Gastroesophageal sphincter (tissue), 4 donors: Measurements from ENCODE around the gene BTBD19. TPM values are rescaled to one million over a fixed set of nuclear protein-coding genes. Genes with fewer than 3 reads are reported as not detected.

ENCODE experiments used
- ATAC-seq: fragments of 150-250 bp; one replicate; pipeline ENCODE4 v1.9.1; 2016; ENCODE audit warnings: mild to moderate bottlenecking, moderate library complexity
- H3K27ac ChIP-seq, 4 donors: fragments of 200-600 bp; sonication (generic) in 3 of 4; 1 replicate in 3 of 4; 2 replicates in 1 of 4; pipeline ENCODE4 v1.5.1; 2016 to 2019
- H3K27me3 ChIP-seq: fragments of 200-600 bp; sonication (generic); one replicate; pipeline ENCODE4 v1.5.1; 2019
- H3K36me3 ChIP-seq, 2 donors: fragments of 200-600 bp; sonication (generic); one replicate each; pipeline ENCODE4 v1.5.1; 2019; ENCODE audit warnings: control low read depth in 1 of 2
- H3K4me1 ChIP-seq, 3 donors: fragments of 200-600 bp; sonication (generic); 1 replicate in 2 of 3; 2 replicates in 1 of 3; pipeline ENCODE4 v1.5.1; 2016 to 2019; ENCODE audit warnings: control low read depth in 2 of 3
- H3K4me3 ChIP-seq, 2 donors: fragments of 200-600 bp; sonication (generic); one replicate each; pipeline ENCODE4 v1.5.1; 2019; ENCODE audit warnings: mild to moderate bottlenecking in 1 of 2, moderate library complexity in 1 of 2
- H3K9me3 ChIP-seq, 3 donors: fragments of 200-600 bp; sonication (generic); one replicate each; pipeline ENCODE4 v1.5.1; 2017 to 2019; ENCODE audit warnings: control low read depth in 2 of 3
- CTCF ChIP-seq, 4 experiments: fragments of 200-600 bp in 2 of 4; fragments of 450-650 bp in 2 of 4; sonication (generic) in 1 of 4; IDR thresholded peaks; one replicate each; pipeline ENCODE4 v1.5.1; 2017 to 2019; ENCODE audit warnings: antibody characterized with exemption in 4 of 4, mild to moderate bottlenecking in 2 of 4, moderate library complexity in 2 of 4
- EP300 ChIP-seq: sonication (generic); formaldehyde crosslinking; IDR thresholded peaks from one replicate; pipeline ENCODE4 v1.6.1; 2017; ENCODE audit warnings: antibody characterized with exemption, mild to moderate bottlenecking
- POLR2A ChIP-seq, 2 donors: fragments of 450-650 bp; IDR thresholded peaks; one replicate each; pipeline ENCODE4 v1.6.1; 2017; ENCODE audit warnings: antibody characterized with exemption in 2 of 2, mild to moderate bottlenecking in 2 of 2, moderate library complexity in 1 of 2
- POLR2AphosphoS5 ChIP-seq: sonication (generic); formaldehyde crosslinking; IDR thresholded peaks from one replicate; pipeline ENCODE4 v1.6.1; 2017; ENCODE audit warnings: antibody characterized with exemption
- WGBS, 2 donors: methylation state at CpG; one replicate each; pipeline ENCODE4 v1.1.5; 2018; ENCODE audit warnings: low coverage in 1 of 2; 5-methylcytosine and 5-hydroxymethylcytosine counted together
- total RNA-seq, 4 donors: library from RNA; depleted of rRNA; stranded (reverse); fragments of >200 nt; gene quantifications; one replicate each; pipeline ENCODE4 v1.1.0, GENCODE V29; 2016

BTBD19 gene
- total RNA-seq, 4 donors from 2014 or later: 0.22 to 12.1 (median 5.6) TPM

GRCh38 chr1:44785029-44785380 is 23.3 kb upstream of the BTBD19 start:
- no peaks in the 10 kb centered on the region for H3K9me3 ChIP-seq
- H3K27ac ChIP-seq: peak overlapping the region in 1 of 4 donors; percentile 72
- H3K36me3 ChIP-seq: peaks cover 0 to 20% of the 10 kb centered on the region in 2 donors
- H3K4me3 ChIP-seq: no peak overlapping the region
- WGBS, 2 donors: no CpG with 5 or more reads among the region's 6 CpGs
- H3K27me3 ChIP-seq: no peaks in the 10 kb centered on the region
- peaks cover 0 to 36% (median 18%) of the 10 kb centered on the region in 3 donors for H3K4me1 ChIP-seq
- TF ChIP-seq POLR2AphosphoS5 (no peak), CTCF (IDR thresholded peaks at IDR 0.05) (no peak), POLR2A (IDR thresholded peaks at IDR 0.05) (no peak), EP300 (no peak)
- ATAC-seq: no peak

- H3K27ac ChIP-seq: peak overlapping the region in 3 of 4 donors; percentile 33 to 79 (median 73)
Measured at GRCh38 chr1:44785501-44786137, 22.7 kb upstream of the BTBD19 start.

GRCh38 chr1:44786138-44786840 is 22.0 kb upstream of the BTBD19 start:
- peaks cover 0 to 36% (median 18%) of the 10 kb centered on the region in 3 donors for H3K4me1 ChIP-seq
- H3K27ac ChIP-seq: peak overlapping the region in 3 of 4 donors; percentile 33 to 79 (median 73)
- H3K9me3 ChIP-seq: no peaks in the 10 kb centered on the region
- no peaks in the 10 kb centered on the region for H3K27me3 ChIP-seq
- H3K4me3 ChIP-seq: peak overlapping the region; percentile 29 to 62
- H3K36me3 ChIP-seq: peaks cover 0 to 7% of the 10 kb centered on the region in 2 donors
- ATAC-seq: peak; percentile 80
- TF ChIP-seq POLR2AphosphoS5 (peak; percentile 11), CTCF (IDR thresholded peaks at IDR 0.05) (peak; percentile 98 to 100 (median 99)), EP300 (no peak), POLR2A (IDR thresholded peaks at IDR 0.05) (peak in 1 of 2 donors; percentile 14)
- WGBS, 2 donors: 6% methylated on average over 3 of the region's 49 CpGs; no CpG with 5 or more reads in 1 of the 2 donors

More at GRCh38 chr1:44785501-44786137, 22.7 kb upstream of the BTBD19 start:
- H3K36me3 ChIP-seq: peaks cover 0 to 14% of the 10 kb centered on the region in 2 donors
- peaks cover 0 to 36% (median 18%) of the 10 kb centered on the region in 3 donors for H3K4me1 ChIP-seq
- 34 to 60% methylated on average over 3 to 11 of the region's 11 CpGs for WGBS, 2 donors
- H3K9me3 ChIP-seq: no peaks in the 10 kb centered on the region
- H3K27me3 ChIP-seq: no peaks in the 10 kb centered on the region
- no peak for ATAC-seq
- peak overlapping the region in 1 of 2 donors; percentile 62 for H3K4me3 ChIP-seq
- TF ChIP-seq POLR2AphosphoS5 (no peak), EP300 (no peak), CTCF (IDR thresholded peaks at IDR 0.05) (no peak), POLR2A (IDR thresholded peaks at IDR 0.05) (no peak)

- 50 to 67% methylated on average over 2 of the region's 9 CpGs for WGBS, 2 donors
- no peak for ATAC-seq
- H3K27ac ChIP-seq: peak overlapping the region in 3 of 4 donors; percentile 33 to 79 (median 73)
- peak overlapping the region in 1 of 2 donors; percentile 62 for H3K4me3 ChIP-seq
- TF ChIP-seq POLR2AphosphoS5 (no peak), CTCF (IDR thresholded peaks at IDR 0.05) (no peak), POLR2A (IDR thresholded peaks at IDR 0.05) (no peak), EP300 (no peak)
- H3K27me3 ChIP-seq: no peaks in the 10 kb centered on the region
- H3K4me1 ChIP-seq: peaks cover 0 to 36% (median 18%) of the 10 kb centered on the region in 3 donors
- H3K36me3 ChIP-seq: peaks cover 0 to under 1% of the 10 kb centered on the region in 2 donors
- no peaks in the 10 kb centered on the region for H3K9me3 ChIP-seq
Measured at GRCh38 chr1:44786841-44787426, 21.4 kb upstream of the BTBD19 start.
